ENCODE data around the gene NUTM2A.
"Not testable (repeated sequence)": the region's sequence is repeated elsewhere in the genome, so short reads cannot be mapped to it uniquely, and the experiment has no call there.

Gene NUTM2A

DNA sequence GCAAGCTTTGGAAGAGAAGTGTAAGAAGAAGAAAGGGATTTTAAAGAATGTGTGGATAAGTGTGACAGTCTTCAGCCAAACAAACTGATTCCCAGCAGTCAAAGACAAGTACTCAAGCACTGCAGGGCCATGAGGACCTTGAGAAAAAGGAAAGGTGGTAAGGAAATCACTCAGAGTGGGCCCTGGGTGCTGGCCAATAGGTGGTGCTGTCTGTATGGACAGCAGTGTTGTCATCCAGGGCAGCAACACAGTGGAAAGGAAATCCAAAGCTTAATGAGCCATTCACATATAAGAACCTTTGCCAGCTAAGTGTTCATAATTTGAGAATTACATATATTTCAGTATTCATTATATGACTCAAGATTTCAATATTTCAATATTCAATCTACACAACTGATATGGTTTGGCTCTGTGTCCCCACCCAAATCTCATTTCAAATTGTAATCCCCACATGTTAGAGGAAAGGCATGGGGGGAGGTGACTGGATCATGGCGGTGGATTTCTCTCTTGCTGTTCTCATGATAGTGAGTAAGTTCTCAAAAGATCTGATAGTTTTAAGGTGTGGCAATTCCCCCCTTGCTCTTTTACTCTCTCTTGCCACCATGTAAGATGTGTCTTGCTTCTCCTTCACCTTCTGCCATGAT lies 55.6 kb downstream of the NUTM2A start:
- not testable (repeated sequence) for DNase-seq
